OCI-LY1 (cell line): Measurements from ENCODE around the gene PIM3.

Experiments used
- H2AFZ ChIP-seq: fragments of 200-600 bp; sonication (generic), shearing (Covaris generic); 2 replicates; pipeline ENCODE4 v1.6.0; 2014; ENCODE audit warnings: antibody characterized with exemption, mild to moderate bottlenecking, low read length
- H3F3A ChIP-seq: fragments of 200-600 bp; sonication (generic), shearing (Covaris generic); 2 replicates; pipeline ENCODE4 v1.6.0; 2014; ENCODE audit warnings: mild to moderate bottlenecking, antibody characterized with exemption, low read length, moderate library complexity; ENCODE audit not compliant: insufficient read depth
- H3K27ac ChIP-seq: fragments of 200-600 bp; sonication (generic); 2 replicates; pipeline ENCODE4 v1.5.1; 2014; ENCODE audit warnings: low read length, mixed run types, mild to moderate bottlenecking, low read depth; ENCODE audit not compliant: poor library complexity, severe bottlenecking
- H3K27me3 ChIP-seq: fragments of 200-600 bp; sonication (generic); 2 replicates; pipeline ENCODE4 v1.6.0; 2014; ENCODE audit warnings: antibody characterized with exemption, mild to moderate bottlenecking, low read length, moderate library complexity; ENCODE audit not compliant: insufficient read depth
- H3K36me3 ChIP-seq: fragments of 200-600 bp; sonication (generic); 2 replicates; pipeline ENCODE4 v1.6.1; 2014; ENCODE audit warnings: mild to moderate bottlenecking, antibody characterized with exemption, low read length, moderate library complexity, mixed read lengths; ENCODE audit not compliant: insufficient read depth
- H3K4me1 ChIP-seq: fragments of 200-600 bp; sonication (generic); 2 replicates; pipeline ENCODE4 v1.5.1; 2014; ENCODE audit warnings: mild to moderate bottlenecking, low read length, moderate library complexity; ENCODE audit not compliant: insufficient read depth, severe bottlenecking
- H3K4me2 ChIP-seq: fragments of 200-600 bp; sonication (generic), shearing (Covaris generic); 2 replicates; pipeline ENCODE4 v1.6.1; 2014; ENCODE audit warnings: low read length
- H3K4me3 ChIP-seq: fragments of 200-600 bp; sonication (generic); 2 replicates; pipeline ENCODE4 v1.5.1; 2014; ENCODE audit warnings: low read length, low read depth, mild to moderate bottlenecking, mixed read lengths; ENCODE audit not compliant: poor library complexity, severe bottlenecking
- H3K79me2 ChIP-seq: fragments of 200-600 bp; shearing (Covaris generic); 2 replicates; pipeline ENCODE4 v1.6.1; 2016; ENCODE audit warnings: mixed run types, low read length, mixed read lengths; ENCODE audit not compliant: insufficient read depth
- H3K9ac ChIP-seq: fragments of 200-600 bp; sonication (generic), shearing (Covaris generic); 2 replicates; pipeline ENCODE4 v1.6.1; 2014; ENCODE audit warnings: mild to moderate bottlenecking, low read length, mixed read lengths
- H3K9me2 ChIP-seq: fragments of 200-600 bp; sonication (generic), shearing (Covaris generic); 2 replicates; pipeline ENCODE4 v1.6.1; 2014; ENCODE audit warnings: low read depth, mild to moderate bottlenecking, low read length, mixed read lengths
- H3K9me3 ChIP-seq: fragments of 200-600 bp; shearing (Covaris generic); 2 replicates; pipeline ENCODE4 v1.6.1; 2014; ENCODE audit warnings: low read length, mixed read lengths
- H4K20me1 ChIP-seq: fragments of 200-600 bp; sonication (generic), shearing (Covaris generic); 2 replicates; pipeline ENCODE4 v1.6.0; 2016; ENCODE audit warnings: mild to moderate bottlenecking, low read length; ENCODE audit not compliant: insufficient read depth
- EZH2 ChIP-seq: fragments of 200-600 bp; sonication (generic), shearing (Covaris generic); IDR thresholded peaks from 2 replicates; pipeline ENCODE4 v1.8.0; 2017; ENCODE audit warnings: borderline replicate concordance, mixed run types, mild to moderate bottlenecking, antibody characterized with exemption, low read length, moderate library complexity, mixed read lengths
- TF ChIP-seq, protein P1 (sequence below): fragments of 200-600 bp; sonication (generic), shearing (Covaris generic); IDR thresholded peaks from 2 replicates; pipeline ENCODE4 v1.5.1; 2017; ENCODE audit warnings: mild to moderate bottlenecking, antibody characterized with exemption, low read length, moderate library complexity, mixed read lengths

The PIM3 gene

DNA sequence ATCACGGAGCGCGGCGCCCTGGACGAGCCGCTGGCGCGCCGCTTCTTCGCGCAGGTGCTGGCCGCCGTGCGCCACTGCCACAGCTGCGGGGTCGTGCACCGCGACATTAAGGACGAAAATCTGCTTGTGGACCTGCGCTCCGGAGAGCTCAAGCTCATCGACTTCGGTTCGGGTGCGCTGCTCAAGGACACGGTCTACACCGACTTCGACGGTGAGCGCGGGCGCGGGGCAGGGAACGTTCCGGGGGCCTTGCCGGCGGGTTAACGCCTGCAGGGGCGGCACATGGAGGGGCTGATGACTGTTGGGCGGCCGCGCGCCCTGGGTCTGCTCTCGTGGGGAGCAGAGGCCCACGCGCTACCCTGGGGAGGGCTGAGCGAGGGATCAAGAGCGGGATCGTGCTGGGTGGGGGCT, 1.0 kb downstream of the PIM3 start:
- Histone ChIP-seq H3K27me3 (no peaks in the 10 kb centered on the region), H4K20me1 (no peaks in the 10 kb centered on the region), H3K27ac (no peak overlapping the region), H3K9ac (peak overlapping the region; percentile 91), H2AFZ (no peak overlapping the region), H3F3A (0 out of 2 replicates have a peak, but pooled peaks cover 3% of the 10 kb centered on the region), H3K79me2 (no peaks in the 10 kb centered on the region), H3K4me1 (peaks cover 19% of the 10 kb centered on the region), H3K36me3 (peaks cover 39% of the 10 kb centered on the region), H3K4me2 (peak overlapping the region; percentile 93), H3K9me3 (no peaks in the 10 kb centered on the region), H3K9me2 (no peaks in the 10 kb centered on the region), H3K4me3 (peak overlapping the region; percentile 96)
- no peak for TF ChIP-seq EZH2
- TF ChIP-seq, protein P1, sequence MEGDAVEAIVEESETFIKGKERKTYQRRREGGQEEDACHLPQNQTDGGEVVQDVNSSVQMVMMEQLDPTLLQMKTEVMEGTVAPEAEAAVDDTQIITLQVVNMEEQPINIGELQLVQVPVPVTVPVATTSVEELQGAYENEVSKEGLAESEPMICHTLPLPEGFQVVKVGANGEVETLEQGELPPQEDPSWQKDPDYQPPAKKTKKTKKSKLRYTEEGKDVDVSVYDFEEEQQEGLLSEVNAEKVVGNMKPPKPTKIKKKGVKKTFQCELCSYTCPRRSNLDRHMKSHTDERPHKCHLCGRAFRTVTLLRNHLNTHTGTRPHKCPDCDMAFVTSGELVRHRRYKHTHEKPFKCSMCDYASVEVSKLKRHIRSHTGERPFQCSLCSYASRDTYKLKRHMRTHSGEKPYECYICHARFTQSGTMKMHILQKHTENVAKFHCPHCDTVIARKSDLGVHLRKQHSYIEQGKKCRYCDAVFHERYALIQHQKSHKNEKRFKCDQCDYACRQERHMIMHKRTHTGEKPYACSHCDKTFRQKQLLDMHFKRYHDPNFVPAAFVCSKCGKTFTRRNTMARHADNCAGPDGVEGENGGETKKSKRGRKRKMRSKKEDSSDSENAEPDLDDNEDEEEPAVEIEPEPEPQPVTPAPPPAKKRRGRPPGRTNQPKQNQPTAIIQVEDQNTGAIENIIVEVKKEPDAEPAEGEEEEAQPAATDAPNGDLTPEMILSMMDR, result no peak

DNA sequence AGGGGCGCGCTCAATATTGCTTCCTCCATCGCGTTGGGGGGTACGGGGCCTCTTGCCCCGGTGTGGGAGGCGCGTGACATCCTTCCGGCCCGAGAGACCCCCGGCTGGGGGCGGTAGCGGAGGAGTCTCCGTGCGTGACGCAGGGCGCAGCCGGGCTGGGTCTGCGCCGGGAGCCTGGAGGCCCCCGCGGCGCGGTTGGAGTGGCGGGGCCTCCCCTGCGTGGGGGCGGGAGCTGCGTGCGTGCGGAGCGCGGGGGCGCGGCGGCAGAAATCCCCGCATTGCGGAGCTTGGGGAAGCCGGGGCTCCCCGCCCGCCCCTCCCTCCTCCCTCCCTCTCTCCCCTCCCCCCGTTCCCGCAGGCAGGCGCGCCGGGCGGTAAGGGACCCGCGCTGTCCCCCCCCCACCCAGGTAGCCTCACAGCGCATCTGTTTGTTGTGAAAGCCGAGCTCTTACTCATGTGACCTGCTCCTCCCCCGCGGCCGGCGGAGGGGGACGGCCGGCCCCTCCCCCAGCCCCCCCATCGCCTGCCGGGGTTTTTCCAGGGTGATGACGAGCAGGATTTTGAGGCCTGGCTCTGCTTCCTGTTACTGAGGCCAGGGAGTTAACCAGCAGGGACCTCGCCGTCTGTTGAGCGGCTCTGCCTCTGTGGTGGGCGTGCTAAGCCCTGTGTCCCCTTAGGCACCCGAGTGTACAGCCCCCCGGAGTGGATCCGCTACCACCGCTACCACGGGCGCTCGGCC, 1.6 kb downstream of the PIM3 start:
- no peak overlapping the region for H2AFZ ChIP-seq
- H3K9ac ChIP-seq, result peak overlapping the region; percentile 91
- H3K9me3 ChIP-seq, result no peaks in the 10 kb centered on the region
- no peaks in the 10 kb centered on the region for H4K20me1 ChIP-seq
- H3K79me2 ChIP-seq, result no peaks in the 10 kb centered on the region
- no peaks in the 10 kb centered on the region for H3K9me2 ChIP-seq
- peak overlapping the region; percentile 93 for H3K4me2 ChIP-seq
- H3K4me3 ChIP-seq, result peak overlapping the region; percentile 96
- 0 out of 2 replicates have a peak, but pooled peaks cover 3% of the 10 kb centered on the region for H3F3A ChIP-seq
- H3K36me3 ChIP-seq, result peaks cover 39% of the 10 kb centered on the region
- no peak for TF ChIP-seq EZH2
- TF ChIP-seq, protein P1, result no peak
- no peaks in the 10 kb centered on the region for H3K27me3 ChIP-seq
- peaks cover 19% of the 10 kb centered on the region for H3K4me1 ChIP-seq
- H3K27ac ChIP-seq, result no peak overlapping the region

DNA sequence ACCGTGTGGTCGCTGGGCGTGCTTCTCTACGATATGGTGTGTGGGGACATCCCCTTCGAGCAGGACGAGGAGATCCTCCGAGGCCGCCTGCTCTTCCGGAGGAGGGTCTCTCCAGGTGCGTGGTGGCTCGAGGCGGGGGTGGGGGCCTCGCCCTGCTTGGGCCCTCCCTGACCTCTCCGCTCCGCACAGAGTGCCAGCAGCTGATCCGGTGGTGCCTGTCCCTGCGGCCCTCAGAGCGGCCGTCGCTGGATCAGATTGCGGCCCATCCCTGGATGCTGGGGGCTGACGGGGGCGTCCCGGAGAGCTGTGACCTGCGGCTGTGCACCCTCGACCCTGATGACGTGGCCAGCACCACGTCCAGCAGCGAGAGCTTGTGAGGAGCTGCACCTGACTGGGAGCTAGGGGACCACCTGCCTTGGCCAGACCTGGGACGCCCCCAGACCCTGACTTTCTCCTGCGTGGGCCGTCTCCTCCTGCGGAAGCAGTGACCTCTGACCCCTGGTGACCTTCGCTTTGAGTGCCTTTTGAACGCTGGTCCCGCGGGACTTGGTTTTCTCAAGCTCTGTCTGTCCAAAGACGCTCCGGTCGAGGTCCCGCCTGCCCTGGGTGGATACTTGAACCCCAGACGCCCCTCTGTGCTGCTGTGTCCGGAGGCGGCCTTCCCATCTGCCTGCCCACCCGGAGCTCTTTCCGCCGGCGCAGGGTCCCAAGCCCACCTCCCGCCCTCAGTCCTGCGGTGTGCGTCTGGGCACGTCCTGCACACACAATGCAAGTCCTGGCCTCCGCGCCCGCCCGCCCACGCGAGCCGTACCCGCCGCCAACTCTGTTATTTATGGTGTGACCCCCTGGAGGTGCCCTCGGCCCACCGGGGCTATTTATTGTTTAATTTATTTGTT, 2.4 kb downstream of the PIM3 start:
- H3K4me2 ChIP-seq, result peak overlapping the region; percentile 93
- no peak for TF ChIP-seq EZH2
- TF ChIP-seq, protein P1, result no peak
- H3K4me3 ChIP-seq, result peak overlapping the region; percentile 96
- no peaks in the 10 kb centered on the region for H3K27me3 ChIP-seq
- H3K9ac ChIP-seq, result no peak overlapping the region; the same call in 1 of the 2 replicates
- no peaks in the 10 kb centered on the region for H3K9me2 ChIP-seq
- H4K20me1 ChIP-seq, result no peaks in the 10 kb centered on the region
- peaks cover 19% of the 10 kb centered on the region for H3K4me1 ChIP-seq
- 0 out of 2 replicates have a peak, but pooled peaks cover 3% of the 10 kb centered on the region for H3F3A ChIP-seq
- no peak overlapping the region for H2AFZ ChIP-seq
- no peaks in the 10 kb centered on the region for H3K9me3 ChIP-seq
- H3K27ac ChIP-seq, result no peak overlapping the region
- H3K36me3 ChIP-seq, result peaks cover 39% of the 10 kb centered on the region
- H3K79me2 ChIP-seq, result no peaks in the 10 kb centered on the region
